Measurements from ENCODE around the gene PNMA5. TPM values are rescaled to one million over a fixed set of nuclear protein-coding genes. Genes with fewer than 3 reads are reported as not detected.

The PNMA5 gene
- polyA plus RNA-seq, 1 donor from 2014 or later = 1.4 TPM

DNA sequence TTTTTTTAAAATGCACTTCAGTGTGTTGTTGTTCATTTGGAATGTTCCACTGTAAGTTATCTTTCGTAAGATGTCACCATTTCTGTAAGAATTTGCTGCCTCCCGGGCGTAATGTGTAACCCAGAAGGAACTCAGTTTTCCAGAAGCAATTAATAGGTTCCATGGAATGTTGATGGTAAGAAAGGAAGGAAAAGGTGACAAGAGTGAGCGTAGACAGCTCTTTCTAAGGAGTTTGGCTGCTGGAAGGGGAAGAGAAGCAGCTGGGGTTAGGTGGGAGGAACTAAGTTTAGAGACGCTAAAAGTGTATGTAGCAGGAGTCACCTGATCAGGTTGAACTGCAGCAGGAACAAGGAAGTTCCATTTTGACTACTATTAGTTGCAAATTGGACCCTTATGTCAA lies 35.9 kb downstream of the PNMA5 start:
- no peaks in the 10 kb centered on the region for H3K36me3 ChIP-seq (ENCODE audit: insufficient read depth, low read length)
- no peak overlapping the region for H3K9ac ChIP-seq (ENCODE audit: low read length)
- H3K27me3 ChIP-seq (ENCODE audit: insufficient read depth, low read depth, low read length) = no peaks in the 10 kb centered on the region
- TF ChIP-seq, protein P1, sequence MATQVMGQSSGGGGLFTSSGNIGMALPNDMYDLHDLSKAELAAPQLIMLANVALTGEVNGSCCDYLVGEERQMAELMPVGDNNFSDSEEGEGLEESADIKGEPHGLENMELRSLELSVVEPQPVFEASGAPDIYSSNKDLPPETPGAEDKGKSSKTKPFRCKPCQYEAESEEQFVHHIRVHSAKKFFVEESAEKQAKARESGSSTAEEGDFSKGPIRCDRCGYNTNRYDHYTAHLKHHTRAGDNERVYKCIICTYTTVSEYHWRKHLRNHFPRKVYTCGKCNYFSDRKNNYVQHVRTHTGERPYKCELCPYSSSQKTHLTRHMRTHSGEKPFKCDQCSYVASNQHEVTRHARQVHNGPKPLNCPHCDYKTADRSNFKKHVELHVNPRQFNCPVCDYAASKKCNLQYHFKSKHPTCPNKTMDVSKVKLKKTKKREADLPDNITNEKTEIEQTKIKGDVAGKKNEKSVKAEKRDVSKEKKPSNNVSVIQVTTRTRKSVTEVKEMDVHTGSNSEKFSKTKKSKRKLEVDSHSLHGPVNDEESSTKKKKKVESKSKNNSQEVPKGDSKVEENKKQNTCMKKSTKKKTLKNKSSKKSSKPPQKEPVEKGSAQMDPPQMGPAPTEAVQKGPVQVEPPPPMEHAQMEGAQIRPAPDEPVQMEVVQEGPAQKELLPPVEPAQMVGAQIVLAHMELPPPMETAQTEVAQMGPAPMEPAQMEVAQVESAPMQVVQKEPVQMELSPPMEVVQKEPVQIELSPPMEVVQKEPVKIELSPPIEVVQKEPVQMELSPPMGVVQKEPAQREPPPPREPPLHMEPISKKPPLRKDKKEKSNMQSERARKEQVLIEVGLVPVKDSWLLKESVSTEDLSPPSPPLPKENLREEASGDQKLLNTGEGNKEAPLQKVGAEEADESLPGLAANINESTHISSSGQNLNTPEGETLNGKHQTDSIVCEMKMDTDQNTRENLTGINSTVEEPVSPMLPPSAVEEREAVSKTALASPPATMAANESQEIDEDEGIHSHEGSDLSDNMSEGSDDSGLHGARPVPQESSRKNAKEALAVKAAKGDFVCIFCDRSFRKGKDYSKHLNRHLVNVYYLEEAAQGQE (IDR thresholded peaks at IDR 0.05; ENCODE audit: borderline replicate concordance) = no peak
- TF ChIP-seq SMC3 (conservative IDR thresholded peaks at IDR 0.05; ENCODE audit: poor library complexity) = no peak
- no peak for TF ChIP-seq MXI1 (conservative IDR thresholded peaks at IDR 0.05; ENCODE audit: poor library complexity, severe bottlenecking)
- no peak for TF ChIP-seq EZH2 (IDR thresholded peaks at IDR 0.05; ENCODE audit: borderline replicate concordance, insufficient read depth, low read length, poor library complexity, severe bottlenecking)
- TF ChIP-seq RAD21 (conservative IDR thresholded peaks at IDR 0.05) = no peak
- no peak for TF ChIP-seq TAF1 (IDR thresholded peaks at IDR 0.05; ENCODE audit: low read depth)
- no peak overlapping the region for H3K4me3 ChIP-seq (ENCODE audit: low read length)
- no peaks in the 10 kb centered on the region for H4K20me1 ChIP-seq (ENCODE audit: insufficient read depth)
- H2AFZ ChIP-seq (ENCODE audit: low read depth, low read length) = peak overlapping the region; percentile 51
- H3F3A ChIP-seq (ENCODE audit: insufficient read depth, low read length, poor library complexity, severe bottlenecking) = no peaks in the 10 kb centered on the region
- no peaks in the 10 kb centered on the region for H3K79me2 ChIP-seq (replicated peaks; ENCODE audit: insufficient read depth, low read length)
- H3K9me2 ChIP-seq (ENCODE audit: insufficient read depth, low read length) = no peaks in the 10 kb centered on the region
- H3K9me3 ChIP-seq (ENCODE audit: low read length) = no peaks in the 10 kb centered on the region
- H3K4me2 ChIP-seq (ENCODE audit: low read length) = no peak overlapping the region
- H3K27ac ChIP-seq (ENCODE audit: low read length) = peak overlapping the region; percentile 53

DNA sequence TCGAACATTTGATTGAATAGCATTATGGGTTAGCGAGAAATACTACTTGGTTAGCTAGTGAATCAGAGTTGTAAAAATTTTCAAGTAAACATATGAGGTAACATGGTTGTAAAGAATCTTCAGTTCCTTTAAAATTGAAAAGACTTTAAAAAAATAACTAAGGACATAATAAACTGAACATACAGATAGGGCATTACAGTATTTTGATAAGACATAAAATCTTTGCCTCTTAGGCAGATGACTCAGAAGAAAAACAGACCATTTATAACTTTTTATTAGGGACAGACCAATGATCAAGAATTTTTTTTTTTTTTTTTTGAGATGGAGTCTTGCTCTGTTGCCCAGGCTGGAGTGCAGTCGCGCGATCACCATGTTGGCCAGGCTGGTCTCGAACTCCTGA lies 43.1 kb downstream of the PNMA5 start:
- Histone ChIP-seq H3K27me3 (ENCODE audit: insufficient read depth, low read depth, low read length) (no peaks in the 10 kb centered on the region), H3K36me3 (ENCODE audit: insufficient read depth, low read length) (no peaks in the 10 kb centered on the region), H3F3A (ENCODE audit: insufficient read depth, low read length, poor library complexity, severe bottlenecking) (no peaks in the 10 kb centered on the region), H3K9me3 (ENCODE audit: low read length) (no peaks in the 10 kb centered on the region), H4K20me1 (ENCODE audit: insufficient read depth) (no peaks in the 10 kb centered on the region), H3K9me2 (ENCODE audit: insufficient read depth, low read length) (no peaks in the 10 kb centered on the region), H3K9ac (ENCODE audit: low read length) (no peak overlapping the region), H3K79me2 (replicated peaks; ENCODE audit: insufficient read depth, low read length) (no peaks in the 10 kb centered on the region), H3K4me2 (ENCODE audit: low read length) (no peak overlapping the region), H3K4me3 (ENCODE audit: low read length) (no peak overlapping the region), H3K27ac (ENCODE audit: low read length) (no peak overlapping the region), H2AFZ (ENCODE audit: low read depth, low read length) (no peak overlapping the region)
- TF ChIP-seq SMC3 (conservative IDR thresholded peaks at IDR 0.05; ENCODE audit: poor library complexity) = no peak
- TF ChIP-seq MXI1 (conservative IDR thresholded peaks at IDR 0.05; ENCODE audit: poor library complexity, severe bottlenecking) = no peak
- TF ChIP-seq POLR2AphosphoS5 (IDR thresholded peaks at IDR 0.05) = no peak
- no peak for TF ChIP-seq TAF1 (IDR thresholded peaks at IDR 0.05; ENCODE audit: low read depth)
- TF ChIP-seq, protein P1 (IDR thresholded peaks at IDR 0.05; ENCODE audit: borderline replicate concordance) = no peak
- TF ChIP-seq, protein P2, sequence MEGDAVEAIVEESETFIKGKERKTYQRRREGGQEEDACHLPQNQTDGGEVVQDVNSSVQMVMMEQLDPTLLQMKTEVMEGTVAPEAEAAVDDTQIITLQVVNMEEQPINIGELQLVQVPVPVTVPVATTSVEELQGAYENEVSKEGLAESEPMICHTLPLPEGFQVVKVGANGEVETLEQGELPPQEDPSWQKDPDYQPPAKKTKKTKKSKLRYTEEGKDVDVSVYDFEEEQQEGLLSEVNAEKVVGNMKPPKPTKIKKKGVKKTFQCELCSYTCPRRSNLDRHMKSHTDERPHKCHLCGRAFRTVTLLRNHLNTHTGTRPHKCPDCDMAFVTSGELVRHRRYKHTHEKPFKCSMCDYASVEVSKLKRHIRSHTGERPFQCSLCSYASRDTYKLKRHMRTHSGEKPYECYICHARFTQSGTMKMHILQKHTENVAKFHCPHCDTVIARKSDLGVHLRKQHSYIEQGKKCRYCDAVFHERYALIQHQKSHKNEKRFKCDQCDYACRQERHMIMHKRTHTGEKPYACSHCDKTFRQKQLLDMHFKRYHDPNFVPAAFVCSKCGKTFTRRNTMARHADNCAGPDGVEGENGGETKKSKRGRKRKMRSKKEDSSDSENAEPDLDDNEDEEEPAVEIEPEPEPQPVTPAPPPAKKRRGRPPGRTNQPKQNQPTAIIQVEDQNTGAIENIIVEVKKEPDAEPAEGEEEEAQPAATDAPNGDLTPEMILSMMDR (IDR thresholded peaks at IDR 0.05; ENCODE audit: poor library complexity, severe bottlenecking) = no peak
- no peak for TF ChIP-seq EP300 (conservative IDR thresholded peaks at IDR 0.05; ENCODE audit: poor library complexity, severe bottlenecking)
- no peak for TF ChIP-seq RAD21 (conservative IDR thresholded peaks at IDR 0.05)
- TF ChIP-seq EZH2 (IDR thresholded peaks at IDR 0.05; ENCODE audit: borderline replicate concordance, insufficient read depth, low read length, poor library complexity, severe bottlenecking) = no peak

Data from neural cell (in vitro differentiated cells).